ENCODE results near the gene RHBDD2.

RHBDD2 gene

GRCh38 chr7:75868153-75868552 is 10.7 kb upstream of the RHBDD2 start:
- Histone ChIP-seq H2AK5ac (ENCODE audit: low read depth, low read length) (no peak overlapping the region), H2AFZ (ENCODE audit: low read length) (no peak overlapping the region), H3K4me3 (ENCODE audit: low read length in 2 of 2) (no peak overlapping the region), H4K8ac (ENCODE audit: low read depth, low read length) (no peak overlapping the region), H3K27me3 (ENCODE audit: control insufficient read depth in 3 of 3, insufficient read depth in 3 of 3, low read depth in 1 of 3, low read length in 3 of 3) (no peaks in the 10 kb centered on the region), H3K4me2 (ENCODE audit: insufficient read depth, low read length, poor library complexity, severe bottlenecking) (no peak overlapping the region), H3K4ac (ENCODE audit: low read length) (no peak overlapping the region), H2BK12ac (ENCODE audit: low read length) (no peak overlapping the region), H3K4me1 (ENCODE audit: control insufficient read depth in 2 of 2, insufficient read depth in 1 of 2, low read depth in 1 of 2, low read length in 2 of 2) (peaks cover 0 to 5% of the 10 kb centered on the region in 2 donors), H3K79me1 (ENCODE audit: low read depth, low read length) (no peaks in the 10 kb centered on the region), H3K23ac (ENCODE audit: low read depth, low read length, poor library complexity) (no peak overlapping the region), H3K9me3 (replicated peaks in 1 of 2; ENCODE audit: control insufficient read depth in 2 of 2, insufficient read depth in 1 of 2, low read depth in 1 of 2, low read length in 2 of 2) (no peaks in the 10 kb centered on the region), H3K27ac (replicated peaks; ENCODE audit: low read length) (no peak overlapping the region), H2BK15ac (ENCODE audit: low read length) (no peak overlapping the region), H2BK120ac (ENCODE audit: low read depth, low read length) (no peak overlapping the region), H3K9ac (ENCODE audit: low read depth, low read length, poor library complexity) (no peak overlapping the region), H3K14ac (ENCODE audit: low read length) (no peak overlapping the region), H4K91ac (ENCODE audit: low read depth, low read length, poor library complexity) (no peak overlapping the region), H3K36me3 (replicated peaks in 1 of 2; ENCODE audit: control insufficient read depth in 2 of 2, insufficient read depth in 2 of 2, low read length in 2 of 2) (no peaks in the 10 kb centered on the region), H3K18ac (ENCODE audit: low read length) (no peak overlapping the region), H2BK5ac (ENCODE audit: low read length) (no peak overlapping the region)
- DNase-seq (ENCODE audit: low spot score): no peak
- no CpG with 5 or more reads among the region's 2 CpGs for WGBS, 2 donors (ENCODE audit: extremely low coverage in 2 of 2, insufficient read length in 2 of 2, insufficient replicate concordance in 1 of 2)

- no peak overlapping the region for H3K4me2 ChIP-seq (ENCODE audit: insufficient read depth, low read length, poor library complexity, severe bottlenecking)
- no peak overlapping the region for H4K91ac ChIP-seq (ENCODE audit: low read depth, low read length, poor library complexity)
- H2BK12ac ChIP-seq (ENCODE audit: low read length): no peak overlapping the region
- H3K36me3 ChIP-seq (replicated peaks in 1 of 2; ENCODE audit: control insufficient read depth in 2 of 2, insufficient read depth in 2 of 2, low read length in 2 of 2): no peaks in the 10 kb centered on the region
- H2AK5ac ChIP-seq (ENCODE audit: low read depth, low read length): no peak overlapping the region
- no peak overlapping the region for H4K8ac ChIP-seq (ENCODE audit: low read depth, low read length)
- no peak overlapping the region for H3K18ac ChIP-seq (ENCODE audit: low read length)
- H3K27ac ChIP-seq (replicated peaks; ENCODE audit: low read length): no peak overlapping the region
- no peaks in the 10 kb centered on the region for H3K79me1 ChIP-seq (ENCODE audit: low read depth, low read length)
- no peak overlapping the region for H3K23ac ChIP-seq (ENCODE audit: low read depth, low read length, poor library complexity)
- H3K9me3 ChIP-seq (replicated peaks in 1 of 2; ENCODE audit: control insufficient read depth in 2 of 2, insufficient read depth in 1 of 2, low read depth in 1 of 2, low read length in 2 of 2): no peaks in the 10 kb centered on the region
- no CpG with 5 or more reads among the region's 7 CpGs for WGBS, 2 donors (ENCODE audit: extremely low coverage in 2 of 2, insufficient read length in 2 of 2, insufficient replicate concordance in 1 of 2)
- no peak overlapping the region for H3K4me3 ChIP-seq (ENCODE audit: low read length in 2 of 2)
- no peaks in the 10 kb centered on the region for H3K27me3 ChIP-seq (ENCODE audit: control insufficient read depth in 3 of 3, insufficient read depth in 3 of 3, low read depth in 1 of 3, low read length in 3 of 3)
- H3K9ac ChIP-seq (ENCODE audit: low read depth, low read length, poor library complexity): no peak overlapping the region
- no peak for DNase-seq (ENCODE audit: low spot score)
- H3K4me1 ChIP-seq (ENCODE audit: control insufficient read depth in 2 of 2, insufficient read depth in 1 of 2, low read depth in 1 of 2, low read length in 2 of 2): peaks cover 0 to 5% of the 10 kb centered on the region in 2 donors
- H3K4ac ChIP-seq (ENCODE audit: low read length): no peak overlapping the region
- H2BK15ac ChIP-seq (ENCODE audit: low read length): no peak overlapping the region
- H2BK120ac ChIP-seq (ENCODE audit: low read depth, low read length): no peak overlapping the region
- H2AFZ ChIP-seq (ENCODE audit: low read length): no peak overlapping the region
- no peak overlapping the region for H3K14ac ChIP-seq (ENCODE audit: low read length)
- no peak overlapping the region for H2BK5ac ChIP-seq (ENCODE audit: low read length)
Observed at GRCh38 chr7:75869776-75870379, 9.0 kb upstream of the RHBDD2 start.

DNA sequence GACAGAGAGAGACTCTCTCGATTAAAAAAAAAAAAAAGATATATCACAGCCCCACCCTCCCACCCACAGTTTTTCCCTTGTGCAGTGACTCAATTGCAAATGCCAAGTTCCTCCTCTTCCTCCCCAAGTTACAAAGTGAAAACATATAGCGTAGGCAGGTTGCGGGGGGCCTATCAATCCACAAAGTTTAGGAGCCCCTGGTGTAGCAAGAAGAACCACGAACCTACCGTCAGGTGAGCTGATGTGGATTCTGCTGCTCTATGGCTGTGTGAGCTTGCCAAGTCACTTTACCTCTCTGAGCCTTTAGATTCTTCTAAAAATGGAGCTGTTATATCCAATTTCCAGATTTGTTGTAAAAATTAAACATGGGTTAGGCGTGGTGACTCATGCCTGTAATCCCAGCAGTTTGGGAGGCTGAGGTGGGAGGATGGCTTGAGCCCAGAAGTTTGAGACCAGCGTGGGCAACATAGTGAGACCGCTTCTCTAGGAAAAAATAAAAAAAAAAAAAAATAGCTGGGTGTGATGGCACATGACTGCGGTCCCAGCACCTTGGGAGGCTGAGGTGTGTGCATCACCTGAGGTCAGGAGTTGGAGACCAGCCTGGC is 8.2 kb upstream of the RHBDD2 start:
- no peak overlapping the region for H3K27ac ChIP-seq (replicated peaks; ENCODE audit: low read length)
- H4K91ac ChIP-seq (ENCODE audit: low read depth, low read length, poor library complexity): no peak overlapping the region

GRCh38 chr7:75872073-75872782 is 6.6 kb upstream of the RHBDD2 start:
- no CpG with 5 or more reads among the region's 13 CpGs for WGBS, 2 donors (ENCODE audit: extremely low coverage in 2 of 2, insufficient read length in 2 of 2, insufficient replicate concordance in 1 of 2)
- no peak overlapping the region for H2AK5ac ChIP-seq (ENCODE audit: low read depth, low read length)
- H3K4ac ChIP-seq (ENCODE audit: low read length): no peak overlapping the region
- no peak overlapping the region for H3K18ac ChIP-seq (ENCODE audit: low read length)
- no peaks in the 10 kb centered on the region for H3K36me3 ChIP-seq (replicated peaks in 1 of 2; ENCODE audit: control insufficient read depth in 2 of 2, insufficient read depth in 2 of 2, low read length in 2 of 2)
- no peak overlapping the region for H2BK5ac ChIP-seq (ENCODE audit: low read length)
- no peak overlapping the region for H3K27ac ChIP-seq (replicated peaks; ENCODE audit: low read length)
- no peaks in the 10 kb centered on the region for H3K27me3 ChIP-seq (ENCODE audit: control insufficient read depth in 3 of 3, insufficient read depth in 3 of 3, low read depth in 1 of 3, low read length in 3 of 3)
- peak overlapping the region; percentile 73 for H2AFZ ChIP-seq (ENCODE audit: low read length)
- H3K4me3 ChIP-seq (ENCODE audit: low read length in 2 of 2): no peak overlapping the region
- no peak overlapping the region for H3K9ac ChIP-seq (ENCODE audit: low read depth, low read length, poor library complexity)
- H2BK15ac ChIP-seq (ENCODE audit: low read length): no peak overlapping the region
- H3K4me2 ChIP-seq (ENCODE audit: insufficient read depth, low read length, poor library complexity, severe bottlenecking): no peak overlapping the region
- no peak overlapping the region for H3K14ac ChIP-seq (ENCODE audit: low read length)
- H4K8ac ChIP-seq (ENCODE audit: low read depth, low read length): no peak overlapping the region
- no peak overlapping the region for H2BK12ac ChIP-seq (ENCODE audit: low read length)
- H3K9me3 ChIP-seq (replicated peaks in 1 of 2; ENCODE audit: control insufficient read depth in 2 of 2, insufficient read depth in 1 of 2, low read depth in 1 of 2, low read length in 2 of 2): no peaks in the 10 kb centered on the region
- H3K79me1 ChIP-seq (ENCODE audit: low read depth, low read length): no peaks in the 10 kb centered on the region
- no peak overlapping the region for H4K91ac ChIP-seq (ENCODE audit: low read depth, low read length, poor library complexity)
- no peak for DNase-seq (ENCODE audit: low spot score)
- no peak overlapping the region for H2BK120ac ChIP-seq (ENCODE audit: low read depth, low read length)
- no peaks in the 10 kb centered on the region for H3K4me1 ChIP-seq (ENCODE audit: control insufficient read depth in 2 of 2, insufficient read depth in 1 of 2, low read depth in 1 of 2, low read length in 2 of 2)
- H3K23ac ChIP-seq (ENCODE audit: low read depth, low read length, poor library complexity): no peak overlapping the region

More for the DNA sequence above, 8.2 kb upstream of the RHBDD2 start:
- no peak overlapping the region for H3K23ac ChIP-seq (ENCODE audit: low read depth, low read length, poor library complexity)
- no CpG with 5 or more reads among the region's 9 CpGs for WGBS, 2 donors (ENCODE audit: extremely low coverage in 2 of 2, insufficient read length in 2 of 2, insufficient replicate concordance in 1 of 2)
- no peak overlapping the region for H2BK15ac ChIP-seq (ENCODE audit: low read length)
- H2AFZ ChIP-seq (ENCODE audit: low read length): no peak overlapping the region
- H3K36me3 ChIP-seq (replicated peaks in 1 of 2; ENCODE audit: control insufficient read depth in 2 of 2, insufficient read depth in 2 of 2, low read length in 2 of 2): no peaks in the 10 kb centered on the region
- H3K4ac ChIP-seq (ENCODE audit: low read length): no peak overlapping the region
- H3K4me1 ChIP-seq (ENCODE audit: control insufficient read depth in 2 of 2, insufficient read depth in 1 of 2, low read depth in 1 of 2, low read length in 2 of 2): peaks cover 0 to 5% of the 10 kb centered on the region in 2 donors
- H2BK5ac ChIP-seq (ENCODE audit: low read length): no peak overlapping the region
- no peaks in the 10 kb centered on the region for H3K79me1 ChIP-seq (ENCODE audit: low read depth, low read length)
- no peak overlapping the region for H3K9ac ChIP-seq (ENCODE audit: low read depth, low read length, poor library complexity)
- H3K4me2 ChIP-seq (ENCODE audit: insufficient read depth, low read length, poor library complexity, severe bottlenecking): no peak overlapping the region
- no peak overlapping the region for H3K18ac ChIP-seq (ENCODE audit: low read length)
- no peaks in the 10 kb centered on the region for H3K27me3 ChIP-seq (ENCODE audit: control insufficient read depth in 3 of 3, insufficient read depth in 3 of 3, low read depth in 1 of 3, low read length in 3 of 3)
- H2BK12ac ChIP-seq (ENCODE audit: low read length): no peak overlapping the region
- no peak overlapping the region for H4K8ac ChIP-seq (ENCODE audit: low read depth, low read length)
- DNase-seq (ENCODE audit: low spot score): no peak
- H3K9me3 ChIP-seq (replicated peaks in 1 of 2; ENCODE audit: control insufficient read depth in 2 of 2, insufficient read depth in 1 of 2, low read depth in 1 of 2, low read length in 2 of 2): no peaks in the 10 kb centered on the region
- no peak overlapping the region for H3K14ac ChIP-seq (ENCODE audit: low read length)
- no peak overlapping the region for H2AK5ac ChIP-seq (ENCODE audit: low read depth, low read length)
- no peak overlapping the region for H2BK120ac ChIP-seq (ENCODE audit: low read depth, low read length)
- H3K4me3 ChIP-seq (ENCODE audit: low read length in 2 of 2): no peak overlapping the region

Data from neuronal stem cell (in vitro differentiated cells).